ENCODE results near the gene LRCOL1. TPM values are rescaled to one million over a fixed set of nuclear protein-coding genes. Genes with fewer than 3 reads are reported as not detected.

The LRCOL1 gene
- total RNA-seq, 2 donors from 2014 or later: not detected

GRCh38 chr12:132648616-132649225, 38.3 kb upstream of the LRCOL1 start:
- no peak overlapping the region for H3K27ac ChIP-seq
- intact Hi-C loops (cut with DNase I): no loop called here
- TF ChIP-seq POLR2A (IDR thresholded peaks at IDR 0.05) (no peak), CTCF (IDR thresholded peaks at IDR 0.05) (no peak)
- DNase-seq (no peak), ATAC-seq (no peak)
- H3K27me3 ChIP-seq: no peaks in the 10 kb centered on the region
- H3K4me3 ChIP-seq: no peak overlapping the region
- WGBS, 2 donors: 94% methylated on average over 22 to 24 of the region's 24 CpGs
- no peaks in the 10 kb centered on the region for H3K4me1 ChIP-seq
- no peaks in the 10 kb centered on the region for H3K9me3 ChIP-seq
- H3K36me3 ChIP-seq (replicated peaks in 1 of 2; ENCODE audit: insufficient read depth in 1 of 2, low read depth in 2 of 2): peaks cover 0 to 4% of the 10 kb centered on the region in 2 donors

GRCh38 chr12:132647858-132648257, 37.5 kb upstream of the LRCOL1 start:
- DNase-seq (no peak), ATAC-seq (no peak)
- Histone ChIP-seq H3K9me3 (no peaks in the 10 kb centered on the region), H3K27ac (no peak overlapping the region), H3K36me3 (replicated peaks in 1 of 2; ENCODE audit: insufficient read depth in 1 of 2, low read depth in 2 of 2) (peaks cover 0 to 5% of the 10 kb centered on the region in 2 donors), H3K4me3 (no peak overlapping the region), H3K4me1 (no peaks in the 10 kb centered on the region), H3K27me3 (no peaks in the 10 kb centered on the region)
- intact Hi-C loops (cut with DNase I): no loop called here
- TF ChIP-seq POLR2A (IDR thresholded peaks at IDR 0.05) (no peak), CTCF (IDR thresholded peaks at IDR 0.05) (no peak)
- 95% methylated on average over 10 of the region's 10 CpGs for WGBS, 2 donors

- no peak for ATAC-seq
- Histone ChIP-seq H3K27me3 (no peaks in the 10 kb centered on the region), H3K9me3 (no peaks in the 10 kb centered on the region), H3K4me3 (no peak overlapping the region), H3K36me3 (replicated peaks in 1 of 2; ENCODE audit: insufficient read depth in 1 of 2, low read depth in 2 of 2) (peaks cover 0 to 9% of the 10 kb centered on the region in 2 donors), H3K27ac (no peak overlapping the region), H3K4me1 (no peaks in the 10 kb centered on the region)
- 95 to 96% methylated on average over 7 of the region's 7 CpGs for WGBS, 2 donors
- intact Hi-C loops (cut with DNase I): no loop called here
- no peak for DNase-seq
- TF ChIP-seq CTCF (IDR thresholded peaks at IDR 0.05) (no peak), POLR2A (IDR thresholded peaks at IDR 0.05) (no peak)
Observed at GRCh38 chr12:132646850-132647249, 36.5 kb upstream of the LRCOL1 start.

- no peaks in the 10 kb centered on the region for H3K9me3 ChIP-seq
- intact Hi-C loops (cut with DNase I): no loop called here
- H3K36me3 ChIP-seq (replicated peaks in 1 of 2; ENCODE audit: insufficient read depth in 1 of 2, low read depth in 2 of 2): peaks cover 0 to 10% of the 10 kb centered on the region in 2 donors
- H3K27me3 ChIP-seq: no peaks in the 10 kb centered on the region
- WGBS, 2 donors: 94 to 96% methylated on average over 20 to 30 of the region's 30 CpGs
- DNase-seq (no peak), ATAC-seq (no peak)
- no peak overlapping the region for H3K27ac ChIP-seq
- TF ChIP-seq CTCF (IDR thresholded peaks at IDR 0.05): no peak
- no peak overlapping the region for H3K4me3 ChIP-seq
- H3K4me1 ChIP-seq: no peaks in the 10 kb centered on the region
Observed at GRCh38 chr12:132642846-132643835, 32.8 kb upstream of the LRCOL1 start.
